Stimulated activated CD8-positive, alpha-beta memory T cell treated with anti-CD3 and anti-CD28 coated beads, Interleukin-4, amount 100 ng/mL, for 48 hours (primary cell): ENCODE data around the gene ACOT7.
"Not testable (repeated sequence)": the region's sequence is repeated elsewhere in the genome, so short reads cannot be mapped to it uniquely, and the experiment has no call there.

Source experiments
- DNase-seq: peaks from one replicate; pipeline ENCODE4 v3.0.0-alpha.2; 2020

The ACOT7 gene

DNA sequence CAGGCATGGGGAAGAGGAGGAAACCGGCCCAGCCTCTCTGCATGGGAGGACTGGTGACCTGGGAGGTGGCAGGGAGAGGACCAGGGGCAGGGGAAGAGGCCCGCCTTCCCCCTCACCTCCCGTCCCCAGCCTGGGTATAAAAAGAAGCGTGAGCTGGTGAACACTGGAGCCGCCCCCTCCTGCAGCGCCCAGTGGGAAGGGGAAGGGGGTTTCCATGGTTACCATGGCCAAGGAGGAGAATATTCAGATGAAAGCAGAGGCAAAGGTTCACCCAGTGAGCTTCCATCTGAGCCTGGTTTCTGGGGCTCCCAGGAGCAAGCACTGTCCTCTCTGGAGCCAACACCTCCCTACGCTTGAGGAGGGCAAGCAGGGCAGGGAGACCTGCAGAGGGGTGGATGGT is 54.9 kb downstream of the ACOT7 start:
- no peak for DNase-seq

DNA sequence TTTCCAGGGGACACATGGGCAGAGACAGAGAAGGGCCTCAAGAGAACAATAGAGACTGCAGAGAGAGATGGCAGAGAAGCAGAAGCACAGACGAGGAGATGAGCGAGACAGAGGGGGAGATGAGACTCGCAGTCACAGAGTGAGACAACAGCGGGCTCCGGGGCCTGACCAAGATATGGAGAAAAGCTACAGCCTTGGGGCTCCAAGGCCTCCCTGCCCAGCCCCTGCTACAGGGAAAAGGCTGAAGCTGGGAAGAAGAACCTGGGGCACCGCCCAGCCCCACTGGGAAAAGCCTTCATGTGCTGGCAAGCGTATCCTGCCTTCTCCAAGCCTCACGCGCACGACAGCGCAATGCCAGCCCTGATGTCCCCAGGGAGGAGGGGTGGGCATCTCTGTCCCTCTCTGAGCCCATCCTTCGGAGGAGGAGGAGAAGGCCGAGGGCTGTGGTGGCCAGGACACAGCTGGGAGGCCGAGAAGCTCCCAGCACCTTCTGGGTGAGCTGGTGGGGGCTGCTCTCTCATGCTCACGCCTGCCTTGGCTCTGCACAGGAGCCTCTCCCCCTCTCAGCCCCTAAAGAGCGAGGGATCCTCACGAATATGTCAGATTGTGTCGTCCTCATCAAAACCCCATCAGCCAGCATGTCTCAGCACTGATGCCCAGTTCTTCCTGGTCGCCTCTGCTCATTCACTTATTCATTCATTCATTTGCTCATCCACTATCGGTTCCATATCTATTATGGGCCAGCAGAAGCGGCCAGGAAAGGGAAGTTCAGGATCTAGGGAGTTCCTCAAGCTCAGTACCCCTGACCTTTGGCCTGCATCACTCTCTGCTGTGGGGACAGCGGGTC is 56.6 kb downstream of the ACOT7 start:
- DNase-seq: no peak

DNA sequence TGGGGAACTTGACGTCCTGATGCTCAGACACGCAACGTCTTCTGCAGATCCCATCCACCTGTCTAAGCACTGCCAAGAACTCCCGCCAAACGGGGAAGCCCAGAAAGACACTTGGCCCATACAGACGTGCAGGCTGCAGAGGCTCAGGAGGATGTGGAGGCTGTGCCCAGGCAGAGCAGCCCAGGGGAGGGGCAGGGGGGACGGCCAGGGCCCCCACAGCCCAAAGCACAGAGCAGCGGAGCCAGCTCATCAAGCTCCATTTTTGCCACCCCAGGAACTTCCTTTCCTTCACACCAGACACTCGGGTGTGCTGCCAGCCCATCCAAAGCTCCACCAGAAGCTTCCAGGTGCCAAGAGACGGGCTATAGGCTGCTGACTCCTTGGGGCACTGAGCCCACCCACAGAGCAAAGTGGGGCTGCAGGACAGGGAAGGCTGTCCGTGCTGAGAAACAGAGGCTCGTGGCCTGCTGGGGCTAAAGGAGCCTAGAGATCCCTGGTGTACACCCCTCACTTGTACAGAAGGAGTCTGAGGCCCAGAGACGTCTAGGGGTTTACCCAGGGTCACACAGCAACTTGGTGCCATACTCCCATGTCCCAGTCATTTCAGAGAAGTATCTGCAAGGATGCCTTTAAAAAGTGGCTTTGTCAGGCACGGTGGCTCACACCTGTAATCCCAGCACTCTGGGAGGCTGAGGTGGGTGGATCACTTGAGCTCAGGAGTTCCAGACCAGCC is 59.1 kb downstream of the ACOT7 start:
- DNase-seq: no peak

DNA sequence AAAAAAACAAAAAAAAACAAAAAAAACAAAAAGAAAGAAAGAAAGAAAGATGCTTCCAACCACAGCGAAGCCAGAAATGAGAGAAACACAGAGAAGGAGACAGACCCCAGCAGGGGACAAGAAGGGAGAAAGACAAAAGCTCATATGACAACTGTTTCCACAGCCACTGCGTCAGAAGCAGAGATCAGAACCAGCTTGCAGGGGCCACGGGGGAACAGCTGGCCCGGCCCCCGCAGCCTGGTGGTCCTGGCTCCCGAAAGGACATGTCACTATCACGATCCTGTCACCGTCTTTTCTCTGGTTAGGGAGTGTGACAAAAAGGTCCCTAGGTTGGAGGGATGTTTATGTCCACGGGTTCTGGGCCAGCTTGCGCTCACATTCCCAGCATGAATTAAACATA is 60.7 kb downstream of the ACOT7 start:
- no peak for DNase-seq

DNA sequence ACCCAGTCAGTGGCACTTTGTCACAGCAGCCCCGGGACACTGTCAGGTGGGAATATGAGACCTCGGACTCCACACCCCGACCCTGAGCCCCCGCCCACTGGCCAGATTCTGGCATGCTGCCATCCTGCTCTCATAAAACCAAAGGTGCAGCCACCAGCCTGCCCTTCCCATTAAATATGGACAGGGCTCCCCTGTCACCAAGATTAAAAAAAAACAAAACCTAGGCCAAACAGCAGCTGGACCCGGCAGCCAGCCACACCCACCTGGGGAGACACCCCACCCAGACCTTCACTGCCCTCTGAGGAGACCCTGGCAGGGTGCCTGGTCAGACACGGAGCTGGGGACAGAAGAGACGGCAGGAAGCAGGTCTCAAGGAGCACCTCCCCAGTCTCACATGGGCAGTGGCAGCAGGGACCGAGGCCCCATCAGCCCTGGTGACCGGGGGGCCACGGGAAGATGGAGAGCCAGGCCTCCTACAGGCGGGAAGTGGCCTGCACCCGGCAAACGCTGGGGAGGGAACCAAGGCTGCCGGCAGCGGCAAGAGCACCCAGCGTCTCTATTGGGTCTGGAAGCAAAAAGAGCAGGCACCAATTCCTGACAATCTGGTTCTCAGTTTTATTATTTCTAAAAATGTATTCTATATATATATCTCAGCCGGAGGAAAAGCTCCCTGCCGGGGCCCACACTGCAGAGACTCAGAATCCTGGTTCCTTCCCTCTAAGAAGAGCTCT is 61.9 kb downstream of the ACOT7 start:
- no peak for DNase-seq

DNA sequence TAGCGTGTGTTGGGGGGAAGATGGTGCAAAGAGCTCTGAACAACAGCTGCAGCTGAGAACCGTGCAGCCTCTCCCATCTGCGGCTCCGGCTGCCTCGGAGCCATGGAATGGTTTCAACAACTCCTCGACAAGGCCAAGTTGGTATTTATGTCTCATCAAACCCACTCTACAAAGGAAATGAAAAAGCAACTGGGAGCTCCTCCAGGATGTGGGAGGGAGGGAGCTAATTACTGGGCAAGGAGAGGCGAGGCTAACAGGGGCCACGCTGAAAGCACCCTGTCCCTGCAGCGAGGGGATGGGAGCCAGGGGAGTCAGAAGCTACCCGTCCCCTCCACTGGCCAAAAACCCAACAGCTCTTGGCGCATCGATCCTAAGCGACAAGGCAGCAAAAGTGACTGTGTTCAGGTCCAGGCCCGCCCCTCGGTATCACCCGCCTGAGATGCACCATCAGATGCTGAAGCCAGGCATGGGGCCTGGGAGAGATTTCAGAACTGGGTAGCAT is 63.1 kb downstream of the ACOT7 start:
- DNase-seq: no peak

DNA sequence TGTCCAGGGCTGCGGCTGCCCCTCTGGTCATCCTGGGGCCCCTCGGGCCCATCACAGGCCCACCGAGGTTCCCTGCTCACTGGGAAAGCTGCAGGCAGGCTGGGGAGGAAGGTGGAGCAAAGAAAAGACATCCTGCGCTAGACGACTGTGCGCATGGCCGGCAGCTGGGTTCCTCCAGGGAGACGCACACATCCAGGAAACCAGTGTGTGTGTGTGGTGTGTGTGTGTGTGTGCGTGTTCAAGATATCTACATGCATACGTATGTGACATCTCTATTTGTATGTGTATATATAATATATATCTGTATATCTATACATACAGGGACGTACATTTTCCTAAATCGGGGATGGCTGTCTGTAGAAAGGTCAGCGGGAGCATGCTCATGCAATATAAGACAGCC is 63.7 kb downstream of the ACOT7 start:
- no peak for DNase-seq

DNA sequence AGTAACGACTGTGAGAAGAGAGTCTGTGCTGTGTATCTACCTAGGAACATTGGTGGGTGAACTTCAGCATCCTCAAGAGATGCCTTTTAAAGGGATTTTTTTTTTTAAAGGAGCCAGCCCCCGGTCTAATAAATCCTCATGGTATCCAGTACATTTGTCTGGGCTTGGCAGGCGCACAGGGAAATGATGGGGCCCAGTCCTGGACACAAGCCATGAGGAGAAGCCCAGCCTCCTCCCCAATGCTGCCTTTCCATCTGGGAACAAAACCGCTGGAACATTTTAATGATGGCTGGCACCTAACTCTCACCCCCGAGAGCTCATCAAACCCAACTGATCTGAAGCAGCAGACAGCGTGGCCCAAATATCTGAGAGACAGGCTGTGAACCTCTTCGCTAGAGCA is 64.2 kb downstream of the ACOT7 start:
- no peak for DNase-seq

DNA sequence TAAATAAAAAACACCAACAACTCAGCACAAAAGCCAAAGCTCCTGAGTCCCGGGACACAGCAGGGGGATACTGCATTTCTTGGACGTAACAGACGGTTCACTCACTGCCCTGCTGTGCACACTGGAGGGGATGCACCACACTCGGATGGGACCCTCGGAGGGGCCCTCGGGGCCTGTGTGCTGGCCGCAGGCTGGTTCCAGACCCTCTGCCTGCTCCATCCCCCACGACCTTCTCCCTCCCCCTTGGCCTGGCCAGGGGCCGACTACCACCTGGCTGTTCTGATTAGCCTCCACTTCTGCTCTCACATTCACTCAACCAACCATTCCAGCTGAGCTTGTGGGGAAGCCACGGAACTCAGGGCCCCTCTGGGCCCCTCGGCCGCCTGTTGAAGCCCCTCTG is 64.9 kb downstream of the ACOT7 start:
- DNase-seq: no peak

DNA sequence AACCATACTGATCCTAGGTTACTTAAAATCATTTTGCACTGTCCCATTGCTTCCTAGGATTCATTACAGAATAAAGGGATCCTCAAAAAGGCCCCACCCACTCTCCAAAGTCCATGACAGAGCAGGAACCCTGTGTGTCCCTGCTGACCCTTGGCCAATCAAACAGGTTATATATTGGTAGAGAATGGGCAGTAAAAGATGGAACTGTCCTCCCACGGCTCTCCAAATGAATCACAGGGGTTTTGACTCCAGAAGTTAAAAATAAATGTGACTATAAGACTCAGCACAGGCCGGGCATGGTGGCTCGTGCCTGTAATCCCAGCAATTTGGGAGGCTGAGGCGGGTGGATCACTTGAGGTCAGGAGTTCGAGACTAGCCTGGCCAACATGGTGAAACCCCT is 65.5 kb downstream of the ACOT7 start:
- no peak for DNase-seq

DNA sequence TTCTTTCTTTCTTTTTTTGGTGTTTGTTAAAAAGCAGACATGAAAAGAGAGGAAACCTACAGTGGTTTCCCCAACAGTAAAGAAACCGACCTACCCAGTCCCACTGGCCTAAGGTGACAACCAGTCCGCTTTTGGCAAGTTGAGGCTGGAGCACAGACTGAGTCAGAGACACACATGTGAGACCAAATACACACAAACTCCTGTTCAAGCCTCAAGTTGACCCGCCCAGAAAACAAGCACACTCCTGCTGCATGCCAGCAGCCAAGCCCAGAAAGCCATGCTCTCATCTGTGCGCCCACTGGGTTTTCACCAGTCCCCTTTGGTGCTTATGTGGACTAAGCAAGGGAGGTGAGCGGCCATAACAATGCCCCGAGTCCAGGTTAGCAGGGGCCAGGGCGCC is 68.1 kb downstream of the ACOT7 start:
- DNase-seq: no peak

DNA sequence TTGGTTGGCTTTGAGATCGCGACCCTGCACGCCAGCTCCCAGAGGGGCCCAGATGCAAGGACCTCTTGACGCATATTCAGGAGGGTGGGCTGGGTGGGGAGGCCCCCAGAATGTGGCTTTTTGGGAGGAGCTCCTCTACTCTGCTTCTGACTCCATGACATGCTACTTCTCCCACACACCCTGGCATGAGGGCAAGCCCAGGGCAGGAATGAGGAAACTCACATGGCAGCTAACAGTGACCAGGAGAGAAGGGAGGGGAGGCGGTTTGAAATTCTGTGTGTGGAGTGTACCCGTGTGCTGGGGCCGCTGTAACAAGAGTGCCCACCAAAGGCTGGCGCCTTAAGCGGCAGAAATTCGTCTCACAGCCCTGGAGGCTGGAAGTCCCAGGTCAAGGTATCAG is 71.4 kb downstream of the ACOT7 start:
- DNase-seq: no peak

DNA sequence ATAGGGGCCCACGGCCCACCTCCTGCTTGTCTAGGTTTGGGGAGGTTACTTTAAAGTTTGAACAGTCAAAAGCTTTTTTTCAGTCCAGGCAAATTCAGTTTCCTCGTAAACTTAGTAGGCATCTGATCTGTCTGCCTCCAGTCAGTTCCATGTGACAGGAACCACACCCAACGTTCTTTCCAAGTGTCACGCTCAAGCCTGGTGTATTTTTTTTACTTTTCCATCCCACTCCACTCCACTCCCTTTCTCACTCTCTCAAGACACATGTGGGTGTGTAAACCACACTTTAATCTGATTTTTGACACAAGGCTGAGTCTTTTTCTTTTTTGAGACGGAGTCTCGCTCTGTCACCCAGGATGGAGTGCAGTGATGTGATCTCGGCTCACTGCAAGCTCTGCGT is 72.4 kb downstream of the ACOT7 start:
- DNase-seq: no peak

DNA sequence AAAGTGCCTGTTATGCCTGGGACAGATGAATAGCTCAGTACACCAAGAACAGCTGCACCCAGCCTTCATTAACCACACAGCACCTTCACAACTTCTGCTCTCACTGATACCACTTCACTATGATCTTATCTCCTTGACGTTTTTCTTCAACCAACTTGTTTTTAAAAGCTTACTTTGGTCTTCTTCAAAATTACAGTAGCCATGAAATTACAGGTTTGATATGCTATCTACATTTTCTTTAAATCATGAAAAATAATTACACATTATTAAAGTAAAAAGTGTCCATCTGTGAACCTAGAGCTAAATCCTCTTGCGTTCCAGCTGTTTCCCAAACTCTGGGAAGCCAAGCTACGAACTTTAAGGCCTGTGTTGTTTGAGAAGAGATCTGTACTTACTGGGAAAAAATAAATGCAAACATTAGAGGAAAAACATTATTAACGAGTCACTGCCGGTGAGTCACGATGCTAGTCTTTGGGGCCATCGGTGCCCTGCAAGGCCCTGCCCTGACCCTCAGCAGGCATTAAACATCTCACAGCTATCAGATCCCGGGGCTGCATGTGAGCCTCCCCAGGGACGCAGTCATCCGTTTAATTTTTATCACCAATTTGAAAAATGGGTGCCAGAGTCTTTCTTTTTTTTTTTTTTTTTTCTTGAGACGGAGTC is 76.3 kb downstream of the ACOT7 start:
- no peak for DNase-seq

DNA sequence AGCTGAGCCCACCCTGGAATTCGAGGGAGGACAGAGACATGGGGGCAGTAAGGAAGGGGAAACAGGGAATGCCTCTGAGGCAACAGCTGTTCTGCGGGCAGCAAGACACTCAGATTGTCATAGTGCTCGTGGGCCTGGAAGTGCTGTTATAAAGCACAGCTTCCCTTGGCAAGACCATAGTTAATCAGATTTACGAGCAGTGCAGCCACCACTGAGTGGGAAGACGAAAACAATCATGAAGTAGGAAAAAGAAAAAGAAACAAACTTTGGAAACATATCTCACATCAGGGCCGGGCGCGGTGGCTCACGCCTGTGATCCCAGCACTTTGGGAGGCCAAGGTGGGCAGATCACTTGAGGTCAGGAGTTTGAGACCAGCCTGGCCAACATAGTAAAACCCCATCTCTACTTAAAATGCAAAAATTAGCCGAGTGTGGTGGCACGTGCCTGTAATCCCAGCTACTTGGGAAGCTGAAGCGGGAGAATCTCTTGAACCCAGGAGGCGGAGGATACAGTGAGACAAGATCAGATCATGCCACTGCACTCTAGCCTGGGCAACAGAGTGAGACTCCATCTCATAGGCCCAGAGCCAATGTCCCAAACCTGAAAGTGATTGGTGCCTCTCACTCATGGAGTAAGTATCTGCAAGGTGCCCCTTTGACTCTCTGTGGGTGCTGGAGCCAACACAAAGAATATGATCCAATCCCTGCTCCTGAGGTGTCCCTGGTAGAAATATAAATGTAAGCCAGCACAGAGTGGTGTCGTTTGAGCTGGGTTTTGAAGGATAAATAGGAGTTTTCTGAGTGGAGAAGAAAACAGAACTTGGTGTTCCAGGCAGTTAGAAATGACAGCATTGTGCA is 77.1 kb downstream of the ACOT7 start:
- no peak for DNase-seq

DNA sequence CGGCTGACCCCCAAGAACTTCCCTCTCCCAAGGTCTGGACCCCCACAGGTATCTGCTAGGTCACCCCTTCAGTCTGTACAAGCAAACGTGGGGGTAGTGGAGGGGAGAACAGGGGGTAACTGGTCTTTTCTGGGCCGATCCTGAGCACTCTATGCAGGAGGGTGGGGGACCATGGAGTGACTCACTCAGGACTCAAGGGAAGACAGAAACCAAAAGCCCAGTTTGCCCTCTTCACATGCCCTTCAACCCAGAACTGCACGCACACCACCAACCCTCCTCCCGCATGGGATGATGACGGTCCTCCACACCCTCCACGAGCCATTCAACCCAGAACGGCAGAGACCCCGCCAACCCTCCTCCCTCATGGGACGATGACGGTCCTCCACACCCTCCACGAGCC is 79.1 kb downstream of the ACOT7 start:
- DNase-seq: no peak

DNA sequence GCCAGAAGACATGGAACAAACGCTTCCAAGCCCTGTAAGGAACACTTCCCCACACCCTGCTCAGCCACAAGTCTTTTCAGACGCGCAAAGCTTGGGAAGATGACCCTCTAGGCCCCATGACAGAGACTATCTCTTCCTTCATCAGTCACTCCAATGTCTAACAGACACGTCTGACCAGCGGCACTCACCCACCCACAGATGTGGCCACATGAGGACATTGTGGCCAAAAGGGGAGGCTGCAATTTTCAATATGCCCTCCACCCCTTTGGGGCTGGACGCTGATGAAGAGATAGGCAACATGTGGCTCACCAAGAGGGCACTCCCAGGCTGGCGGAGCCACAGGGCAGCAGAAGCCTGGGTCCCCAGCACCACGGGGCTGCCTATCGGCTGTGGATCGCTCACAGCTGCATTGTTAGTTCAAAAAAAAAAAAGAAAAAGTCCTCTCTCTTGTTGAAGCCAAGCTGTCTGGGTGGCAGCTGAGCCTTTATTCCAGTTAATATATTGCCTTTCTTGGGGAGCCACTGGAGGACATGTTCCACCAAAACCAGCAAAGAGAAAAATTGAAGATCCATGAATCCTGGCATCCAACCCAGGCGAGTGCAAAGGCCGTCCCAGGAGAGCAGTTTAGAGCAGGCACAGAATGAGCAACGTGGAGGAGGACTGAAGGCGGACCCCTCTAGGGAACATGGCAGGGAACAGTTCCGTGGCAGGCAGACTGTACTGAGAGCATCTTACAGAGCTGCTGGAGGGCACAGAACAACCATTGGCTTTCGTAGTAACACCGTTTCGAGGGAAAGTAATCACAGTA is 80.0 kb downstream of the ACOT7 start:
- DNase-seq: no peak

DNA sequence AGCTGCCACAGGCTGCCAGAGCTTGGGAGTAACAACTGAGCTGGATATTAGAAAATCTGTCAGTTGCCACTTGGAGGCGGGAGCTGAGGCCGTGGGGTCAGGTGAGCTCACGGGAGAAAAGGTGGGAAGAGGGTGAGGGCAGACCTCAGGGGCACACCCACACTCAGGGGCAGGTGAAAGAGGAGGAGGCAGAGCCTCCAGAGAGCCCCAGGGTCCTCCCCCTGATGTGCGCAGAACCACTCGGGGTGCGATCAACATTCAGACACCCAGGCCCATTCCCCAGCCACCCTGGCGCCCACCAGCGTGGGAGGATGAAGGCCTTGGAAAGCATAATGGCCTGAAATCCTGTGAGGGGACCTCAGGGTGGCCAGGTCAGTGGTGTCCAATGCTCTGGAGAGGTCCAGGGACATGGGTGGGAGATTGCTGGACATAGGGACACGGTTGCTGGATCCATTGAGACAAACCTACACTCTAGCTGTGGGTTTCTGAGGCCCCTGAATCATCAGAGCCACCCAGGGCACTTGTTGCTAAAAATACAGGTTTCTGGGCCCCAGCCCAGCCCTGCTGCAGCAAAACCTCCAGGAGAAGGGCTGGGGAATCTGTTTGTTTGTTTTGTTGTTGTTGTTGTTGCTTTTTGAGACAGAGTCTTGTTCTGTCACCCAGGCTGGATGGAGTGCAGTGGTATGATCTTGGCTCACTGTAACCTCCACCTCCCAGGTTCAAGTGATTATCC is 83.3 kb downstream of the ACOT7 start:
- no peak for DNase-seq

DNA sequence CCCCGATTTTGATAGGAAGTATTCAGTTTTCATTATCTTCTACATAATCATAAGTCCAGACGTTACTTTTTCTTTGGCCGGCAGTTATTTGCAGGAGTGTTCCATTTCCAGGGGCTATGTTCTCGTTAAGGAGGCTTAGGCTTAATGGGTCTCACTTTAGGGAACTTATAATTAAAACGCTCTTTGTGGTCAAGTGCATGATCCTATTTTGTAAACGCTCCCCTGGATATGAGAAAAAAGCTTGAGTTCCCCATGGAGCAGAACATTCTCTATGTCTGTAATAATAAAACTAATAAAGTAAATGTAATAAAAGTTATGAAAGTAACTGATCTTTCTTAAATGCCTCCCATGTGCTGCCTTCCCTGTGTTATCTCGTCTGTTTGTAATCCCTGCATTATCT is 84.0 kb downstream of the ACOT7 start:
- DNase-seq: no peak

DNA sequence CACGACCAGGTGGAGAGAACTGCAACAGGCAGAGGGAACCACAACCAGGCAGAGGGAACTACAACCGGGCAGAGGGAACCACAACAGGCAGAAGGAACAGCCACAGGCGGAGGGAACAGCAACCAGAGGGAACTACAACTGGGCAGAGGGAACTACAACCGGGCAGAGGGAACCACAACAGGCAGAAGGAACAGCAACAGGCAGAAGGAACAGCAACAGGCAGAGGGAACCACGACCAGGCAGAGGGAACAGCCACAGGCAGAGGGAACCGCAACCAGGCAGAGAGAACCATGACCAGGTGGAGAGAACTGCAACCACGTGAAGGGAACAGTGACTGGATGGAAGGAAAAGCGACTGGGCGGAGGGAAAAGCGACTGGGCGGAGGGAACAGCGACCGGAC is 85.1 kb downstream of the ACOT7 start:
- no peak for DNase-seq

DNA sequence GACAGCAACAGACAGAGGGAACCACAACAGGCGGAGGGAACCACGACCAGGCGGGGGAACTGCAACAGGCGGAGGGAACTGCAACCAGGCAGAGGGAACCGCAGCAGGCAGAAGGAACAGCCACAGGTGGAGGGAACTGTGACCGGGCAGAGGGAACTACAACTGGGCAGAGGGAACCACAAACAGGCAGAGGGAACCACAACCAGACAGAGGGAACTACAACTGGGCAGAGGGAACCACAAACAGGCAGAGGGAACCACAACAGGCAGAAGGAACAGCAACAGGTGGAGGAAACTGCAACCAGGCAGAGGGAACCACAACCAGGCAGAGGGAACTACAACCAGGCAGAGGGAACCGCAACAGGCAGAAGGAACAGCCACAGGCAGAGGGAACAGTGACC is 85.9 kb downstream of the ACOT7 start:
- not testable (repeated sequence) for DNase-seq
